IMR-90 (cell line): ENCODE measurements around the gene SLC6A3.

Experiments used
- RFX5 ChIP-seq: IDR thresholded peaks from 2 replicates; pipeline ENCODE4 v1.8.0; 2012; ENCODE audit warnings: low read depth, mild to moderate bottlenecking, low read length, moderate library complexity
- TF ChIP-seq, protein P1 (sequence below): conservative IDR thresholded peaks from 2 replicates; pipeline ENCODE4 v1.5.1; 2012; ENCODE audit warnings: mild to moderate bottlenecking, low read depth, low read length, improper control_type of control experiment

DNA sequence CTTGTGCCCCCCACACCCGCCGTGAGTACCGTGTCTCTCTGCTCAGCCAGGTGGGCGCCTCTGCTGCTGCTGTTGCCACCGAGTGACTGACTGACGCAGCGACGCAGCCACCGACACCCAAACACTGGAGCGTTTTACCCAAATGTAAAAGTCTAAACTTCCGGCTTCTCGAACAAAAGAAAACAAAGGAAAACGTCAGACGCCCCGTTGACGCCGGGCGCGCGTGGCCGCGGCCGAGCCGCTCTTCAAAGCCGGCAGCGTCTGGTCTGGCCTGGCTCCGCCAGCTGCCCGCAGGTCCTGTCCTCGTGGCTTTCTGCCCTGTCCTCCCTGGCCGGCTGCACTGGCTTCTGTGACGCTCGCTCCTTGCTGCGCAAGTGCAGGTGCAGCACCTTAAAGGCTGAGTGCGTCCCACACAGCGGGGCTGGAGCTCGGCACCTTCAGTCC is 58.9 kb downstream of the SLC6A3 start:
- TF ChIP-seq, protein P1, sequence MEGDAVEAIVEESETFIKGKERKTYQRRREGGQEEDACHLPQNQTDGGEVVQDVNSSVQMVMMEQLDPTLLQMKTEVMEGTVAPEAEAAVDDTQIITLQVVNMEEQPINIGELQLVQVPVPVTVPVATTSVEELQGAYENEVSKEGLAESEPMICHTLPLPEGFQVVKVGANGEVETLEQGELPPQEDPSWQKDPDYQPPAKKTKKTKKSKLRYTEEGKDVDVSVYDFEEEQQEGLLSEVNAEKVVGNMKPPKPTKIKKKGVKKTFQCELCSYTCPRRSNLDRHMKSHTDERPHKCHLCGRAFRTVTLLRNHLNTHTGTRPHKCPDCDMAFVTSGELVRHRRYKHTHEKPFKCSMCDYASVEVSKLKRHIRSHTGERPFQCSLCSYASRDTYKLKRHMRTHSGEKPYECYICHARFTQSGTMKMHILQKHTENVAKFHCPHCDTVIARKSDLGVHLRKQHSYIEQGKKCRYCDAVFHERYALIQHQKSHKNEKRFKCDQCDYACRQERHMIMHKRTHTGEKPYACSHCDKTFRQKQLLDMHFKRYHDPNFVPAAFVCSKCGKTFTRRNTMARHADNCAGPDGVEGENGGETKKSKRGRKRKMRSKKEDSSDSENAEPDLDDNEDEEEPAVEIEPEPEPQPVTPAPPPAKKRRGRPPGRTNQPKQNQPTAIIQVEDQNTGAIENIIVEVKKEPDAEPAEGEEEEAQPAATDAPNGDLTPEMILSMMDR = no peak
- no peak for TF ChIP-seq RFX5
